Stimulated activated CD8-positive, alpha-beta memory T cell treated with anti-CD3 and anti-CD28 coated beads, Interleukin-2, amount 100 ng/mL, for 48 hours (primary cell): ENCODE results near the gene MDFIC.
"Not testable (repeated sequence)": the region's sequence is repeated elsewhere in the genome, so short reads cannot be mapped to it uniquely, and the experiment has no call there.

ENCODE experiments used
- DNase-seq, 2 donors: peaks; one replicate each; pipeline ENCODE4 v3.0.0-alpha.2; 2020; ENCODE audit warnings: low read depth in 2 of 2

Gene MDFIC

GRCh38 chr7:114922026-114922651, at the start of gene MDFIC:
Gene MDFIC, plus strand, starts transcription at chr7:114922094. Its CDS starts 940 bp downstream, at chr7:114923034.
- DNase-seq, result peak; percentile 57 to 66

- DNase-seq, result no peak
Observed at GRCh38 chr7:114874170-114874569, 47.7 kb upstream of the MDFIC start.

GRCh38 chr7:114875186-114875585, 46.7 kb upstream of the MDFIC start:
- no peak for DNase-seq

- no peak for DNase-seq
Observed at GRCh38 chr7:114879554-114879953, 42.3 kb upstream of the MDFIC start.

GRCh38 chr7:114885836-114886235, 36.1 kb upstream of the MDFIC start:
- DNase-seq, result no peak

GRCh38 chr7:114886241-114886640, 35.7 kb upstream of the MDFIC start:
- no peak for DNase-seq

- DNase-seq, result not testable (repeated sequence)
Observed at GRCh38 chr7:114889116-114889515, 32.8 kb upstream of the MDFIC start.

GRCh38 chr7:114889646-114890285, 32.1 kb upstream of the MDFIC start:
- no peak for DNase-seq

GRCh38 chr7:114890561-114890960, 31.3 kb upstream of the MDFIC start:
- no peak for DNase-seq

GRCh38 chr7:114900127-114900526, 21.8 kb upstream of the MDFIC start:
- DNase-seq, result no peak

GRCh38 chr7:114901771-114902170, 20.1 kb upstream of the MDFIC start:
- no peak for DNase-seq

- DNase-seq, result no peak
Observed at GRCh38 chr7:114903131-114903530, 18.8 kb upstream of the MDFIC start.

- DNase-seq, result no peak
Observed at GRCh38 chr7:114910787-114911186, 11.1 kb upstream of the MDFIC start.

GRCh38 chr7:114911411-114911810, 10.5 kb upstream of the MDFIC start:
- DNase-seq, result no peak

- no peak for DNase-seq
Observed at GRCh38 chr7:114916261-114916892, 5.5 kb upstream of the MDFIC start.

GRCh38 chr7:114917211-114917839, 4.6 kb upstream of the MDFIC start:
- DNase-seq, result no peak

- no peak for DNase-seq
Observed at GRCh38 chr7:114919587-114919986, 2.3 kb upstream of the MDFIC start.

- no peak for DNase-seq
Observed at GRCh38 chr7:114921631-114922025, 266 bp upstream of the MDFIC start.

GRCh38 chr7:114922652-114923402, 933 bp downstream of the MDFIC start:
- peak; percentile 23 to 26 for DNase-seq

- no peak for DNase-seq
Observed at GRCh38 chr7:114923403-114923713, 1.5 kb downstream of the MDFIC start.

- no peak for DNase-seq
Observed at GRCh38 chr7:114924038-114924712, 2.3 kb downstream of the MDFIC start.

- DNase-seq, result no peak
Observed at GRCh38 chr7:114925434-114925833, 3.5 kb downstream of the MDFIC start.
